IMR-90 (cell line): Measurements from ENCODE around the gene CACNA1G. TPM values are rescaled to one million over a fixed set of nuclear protein-coding genes. Genes with fewer than 3 reads are reported as not detected.

Experiments
- ATAC-seq: fragments of 200-7000 bp; cut with Tn5 transposase; 2 replicates; pipeline ENCODE4 v1.9.1; 2020; ENCODE audit warnings: low read depth, mild to moderate bottlenecking, moderate library complexity
- BruUV-seq: library from RNA; stranded (reverse); fragments of 400-500 nt; replicated peaks from 2 replicates; lab custom pipeline; 2021; lab: Mats Ljungman, UMichigan
- CTCF ChIA-PET: fragments of 300-600 bp; formaldehyde crosslinking; extraction: SDS; loops from one replicate; lab custom pipeline; 2021; ENCODE audit warnings: antibody characterized with exemption; lab: Yijun Ruan, JAX
- POLR2A ChIA-PET: fragments of 300-600 bp; sonication (Branson Sonifier 250); formaldehyde crosslinking; loops from one replicate; lab custom pipeline; 2022; ENCODE audit warnings: antibody characterized with exemption; ENCODE audit not compliant: unreplicated experiment; lab: Charles Lee
- DNase-seq: peaks from one replicate; pipeline ENCODE4 v3.0.0; 2013
- H2AFZ ChIP-seq: replicated peaks from 2 replicates; pipeline ENCODE3; 2013; ENCODE audit warnings: low read length, mild to moderate bottlenecking; ENCODE audit not compliant: poor library complexity
- H2AK5ac ChIP-seq: 2 replicates; pipeline ENCODE4 v1.6.1; 2013; ENCODE audit warnings: low read depth, low read length, inconsistent platforms
- H2AK9ac ChIP-seq: replicated peaks from 2 replicates; pipeline ENCODE3; 2013; ENCODE audit warnings: mild to moderate bottlenecking, low read depth, low read length, moderate library complexity; ENCODE audit not compliant: poor library complexity
- H2BK120ac ChIP-seq: 2 replicates; pipeline ENCODE4 v1.6.1; 2013; ENCODE audit warnings: low read depth, low read length, inconsistent platforms
- H2BK15ac ChIP-seq: 3 replicates; pipeline ENCODE4 v1.6.1; 2013; ENCODE audit warnings: low read depth, low read length, inconsistent platforms
- H2BK20ac ChIP-seq: 2 replicates; pipeline ENCODE4 v1.6.1; 2013; ENCODE audit warnings: low read depth, mild to moderate bottlenecking, inconsistent platforms, low read length, moderate library complexity
- H2BK5ac ChIP-seq: 2 replicates; pipeline ENCODE4 v1.6.1; 2013; ENCODE audit warnings: mild to moderate bottlenecking, low read depth, low read length, inconsistent platforms; ENCODE audit not compliant: poor library complexity, severe bottlenecking
- H3K14ac ChIP-seq: replicated peaks from 2 replicates; pipeline ENCODE4 v1.6.1; 2013; ENCODE audit warnings: low read depth, low read length, inconsistent platforms
- H3K18ac ChIP-seq: 2 replicates; pipeline ENCODE4 v1.6.1; 2013; ENCODE audit warnings: low read depth, low read length, control low read depth
- H3K23ac ChIP-seq: 2 replicates; pipeline ENCODE4 v1.6.1; 2013; ENCODE audit warnings: low read depth, low read length, inconsistent platforms
- H3K27ac ChIP-seq: 2 replicates; pipeline ENCODE4 v1.5.1; 2013; ENCODE audit warnings: mild to moderate bottlenecking, control low read depth, low read length; ENCODE audit not compliant: insufficient read depth
- H3K27me3 ChIP-seq: 2 replicates; pipeline ENCODE4 v1.6.1; 2013; ENCODE audit warnings: low read length; ENCODE audit not compliant: control insufficient read depth, insufficient read depth
- H3K36me3 ChIP-seq: 2 replicates; pipeline ENCODE4 v1.6.1; 2013; ENCODE audit warnings: low read length, mixed read lengths; ENCODE audit not compliant: control insufficient read depth, insufficient read depth
- H3K4ac ChIP-seq: 2 replicates; pipeline ENCODE4 v1.6.1; 2013; ENCODE audit warnings: low read depth, low read length, inconsistent platforms
- H3K4me1 ChIP-seq: 2 replicates; pipeline ENCODE4 v1.6.1; 2013; ENCODE audit warnings: low read length, mixed read lengths; ENCODE audit not compliant: control insufficient read depth, insufficient read depth
- H3K4me2 ChIP-seq: 2 replicates; pipeline ENCODE4 v1.6.1; 2013; ENCODE audit warnings: low read depth, mild to moderate bottlenecking, control low read depth, low read length, moderate library complexity
- H3K4me3 ChIP-seq: 2 replicates; pipeline ENCODE4 v1.5.1; 2013; ENCODE audit warnings: low read depth, mild to moderate bottlenecking, control low read depth, low read length, moderate library complexity; ENCODE audit not compliant: insufficient read depth
- H3K56ac ChIP-seq: 2 replicates; pipeline ENCODE4 v1.6.1; 2013; ENCODE audit warnings: low read length, inconsistent platforms; ENCODE audit not compliant: insufficient read depth; ENCODE audit errors: extremely low read depth
- H3K79me1 ChIP-seq, 2 experiments: 2 replicates each; pipeline ENCODE4 v1.6.1; 2013; ENCODE audit warnings: low read length in 2 of 2, inconsistent platforms in 1 of 2, low read depth in 1 of 2
- H3K9ac ChIP-seq: 2 replicates; pipeline ENCODE4 v1.6.1; 2013; ENCODE audit warnings: low read depth, low read length, control low read depth
- H3K9me1 ChIP-seq: 2 replicates; pipeline ENCODE4 v1.6.1; 2013; ENCODE audit warnings: low read length, inconsistent platforms; ENCODE audit not compliant: insufficient read depth
- H3K9me3 ChIP-seq: 2 replicates; pipeline ENCODE4 v1.6.1; 2013; ENCODE audit warnings: low read length; ENCODE audit not compliant: control insufficient read depth, insufficient read depth
- H4K20me1 ChIP-seq: 2 replicates; pipeline ENCODE4 v1.6.1; 2013; ENCODE audit warnings: low read length, inconsistent platforms; ENCODE audit not compliant: insufficient read depth
- H4K5ac ChIP-seq: 2 replicates; pipeline ENCODE4 v1.6.1; 2013; ENCODE audit warnings: mild to moderate bottlenecking, low read depth, low read length, control low read depth
- H4K8ac ChIP-seq, 2 experiments: 2 replicates each; pipeline ENCODE4 v1.6.1; 2013; ENCODE audit warnings: low read depth in 2 of 2, low read length in 2 of 2, control low read depth in 1 of 2, inconsistent platforms in 1 of 2
- H4K91ac ChIP-seq: 2 replicates; pipeline ENCODE4 v1.6.1; 2013; ENCODE audit warnings: low read depth, low read length, inconsistent platforms; ENCODE audit not compliant: insufficient read depth
- BHLHE40 ChIP-seq: fragments of 150-350 bp; IDR thresholded peaks from 2 replicates; pipeline ENCODE4 v1.6.1; 2016; ENCODE audit warnings: mild to moderate bottlenecking, low read depth, low read length
- CEBPB ChIP-seq: IDR thresholded peaks from 2 replicates; pipeline ENCODE4 v1.6.1; 2012; ENCODE audit warnings: low read depth, low read length, improper control_type of control experiment
- CHD1 ChIP-seq: IDR thresholded peaks from 2 replicates; pipeline ENCODE4 v1.6.1; 2012; ENCODE audit warnings: low read depth, low read length, improper control_type of control experiment
- CTCF ChIP-seq: conservative IDR thresholded peaks from 2 replicates; pipeline ENCODE4 v1.5.1; 2012; ENCODE audit warnings: mild to moderate bottlenecking, low read depth, low read length, improper control_type of control experiment
- ELK1 ChIP-seq: fragments of 150-350 bp; IDR thresholded peaks from 2 replicates; pipeline ENCODE4 v1.6.1; 2016; ENCODE audit warnings: low read depth, mild to moderate bottlenecking, low read length, moderate library complexity, borderline replicate concordance
- FOS ChIP-seq: fragments of 150-350 bp; IDR thresholded peaks from 2 replicates; pipeline ENCODE4 v1.6.1; 2016; ENCODE audit warnings: low read depth, low read length
- MAFK ChIP-seq: IDR thresholded peaks from 2 replicates; pipeline ENCODE4 v1.6.1; 2012; ENCODE audit warnings: low read depth, low read length, improper control_type of control experiment
- MAZ ChIP-seq: IDR thresholded peaks from 2 replicates; pipeline ENCODE4 v1.6.1; 2012; ENCODE audit warnings: low read depth, mild to moderate bottlenecking, low read length, improper control_type of control experiment, moderate library complexity, borderline replicate concordance
- NFE2L2 ChIP-seq: fragments of 150-350 bp; IDR thresholded peaks from 2 replicates; pipeline ENCODE4 v1.6.1; 2016; ENCODE audit warnings: low read depth, mild to moderate bottlenecking, low read length
- POLR2A ChIP-seq: IDR thresholded peaks from 2 replicates; pipeline ENCODE4 v1.6.1; 2012; ENCODE audit warnings: mild to moderate bottlenecking, low read depth, low read length
- RAD21 ChIP-seq: IDR thresholded peaks from 2 replicates; pipeline ENCODE4 v1.6.1; 2012; ENCODE audit warnings: low read length, improper control_type of control experiment
- RCOR1 ChIP-seq: IDR thresholded peaks from 2 replicates; pipeline ENCODE4 v1.6.1; 2012; ENCODE audit warnings: mild to moderate bottlenecking, low read length, improper control_type of control experiment; ENCODE audit not compliant: insufficient replicate concordance
- RFX5 ChIP-seq: IDR thresholded peaks from 2 replicates; pipeline ENCODE4 v1.8.0; 2012; ENCODE audit warnings: low read depth, mild to moderate bottlenecking, low read length, moderate library complexity
- USF2 ChIP-seq: fragments of 150-350 bp; IDR thresholded peaks from 2 replicates; pipeline ENCODE4 v1.6.1; 2017; ENCODE audit warnings: mild to moderate bottlenecking, antibody characterized with exemption, low read length, low read depth
- WGBS, 2 experiments: methylation state at CpG; one replicate each; pipeline versions ENCODE4 v1.1.5 to v1.1.7; 2013; ENCODE audit warnings: missing lambda C conversion rate in 2 of 2; ENCODE audit not compliant: insufficient read length in 1 of 2; ENCODE audit errors: extremely low coverage in 2 of 2; 5-methylcytosine and 5-hydroxymethylcytosine counted together
- dilution Hi-C: fragments of 300-500 bp; cut with HindIII; formaldehyde crosslinking; loops from one replicate; pipeline ENCODE4 v1.14.3; 2018; ENCODE audit warnings: low sequenced_read_pairs; ENCODE audit not compliant: unreplicated experiment
- in situ Hi-C: fragments of 300-500 bp; cut with MboI; formaldehyde crosslinking; loops from 3 replicates; pipeline ENCODE4 v1.14.3; 2019; ENCODE audit warnings: low sequenced_read_pairs, inconsistent platforms, mixed read lengths
- intact Hi-C: fragments of 100-400 bp; cut with micrococcal nuclease; formaldehyde crosslinking; loops from 2 replicates; pipeline ENCODE4 v1.10.0; 2022
- polyA plus RNA-seq, 3 experiments: library from polyadenylated mRNA; depleted of rRNA; stranded (reverse); fragments of >200 nt; gene quantifications; 2 replicates each; pipeline ENCODE4 v1.2.3, GENCODE V29; 2012; ENCODE audit warnings: low replicate concordance in 1 of 3
- total RNA-seq: library from RNA; depleted of rRNA; stranded (reverse); fragments of >200 nt; gene quantifications from 2 replicates; pipeline ENCODE4 v1.2.3, GENCODE V29; 2012

CACNA1G gene
- total and polyA plus RNA-seq, 2 of the 4 experiments (the other 2 are of a cell fraction) = under 0.01 to 0.03 TPM

- no peak overlapping the region for H3K56ac ChIP-seq
- no peaks in the 10 kb centered on the region for H3K9me3 ChIP-seq
- no peaks in the 10 kb centered on the region for H3K36me3 ChIP-seq
- no TSS peak for BruUV-seq
- H2BK15ac ChIP-seq = no peak overlapping the region
- H2BK120ac ChIP-seq = no peak overlapping the region
- H3K18ac ChIP-seq = no peak overlapping the region
- H2AK5ac ChIP-seq = no peak overlapping the region
- no peak overlapping the region for H4K5ac ChIP-seq
- POLR2A ChIA-PET = no interaction called here
- H3K9me1 ChIP-seq = no peaks in the 10 kb centered on the region
- no peak overlapping the region for H2BK5ac ChIP-seq
- H4K20me1 ChIP-seq = no peaks in the 10 kb centered on the region
- no peak overlapping the region for H2BK20ac ChIP-seq
- intact Hi-C loops (no loop called here), in situ Hi-C loops (no loop called here), dilution Hi-C loops (no loop called here)
- WGBS, 2 experiments = 80% methylated on average over 1 of the region's 2 CpGs; no CpG with 5 or more reads in 1 of the 2 experiments
- peaks cover 79% of the 10 kb centered on the region for H3K27me3 ChIP-seq
- no peak for DNase-seq
- no peak for ATAC-seq
- H3K4me2 ChIP-seq = no peak overlapping the region
- no peak overlapping the region for H4K91ac ChIP-seq
- H3K79me1 ChIP-seq = no peaks in the 10 kb centered on the region
- H3K9ac ChIP-seq = no peak overlapping the region
- no peak overlapping the region for H2AK9ac ChIP-seq
- H4K8ac ChIP-seq = no peak overlapping the region
- no peak overlapping the region for H3K27ac ChIP-seq
- no peak overlapping the region for H3K4me3 ChIP-seq
- TF ChIP-seq BHLHE40 = no peak
- TF ChIP-seq CTCF = no peak
- no peak for TF ChIP-seq CEBPB
- no peak for TF ChIP-seq NFE2L2
- TF ChIP-seq MAZ = no peak
- TF ChIP-seq POLR2A = no peak
- TF ChIP-seq MAFK = no peak
- TF ChIP-seq ELK1 = no peak
- TF ChIP-seq RFX5 = no peak
- no peak for TF ChIP-seq RAD21
- no peak for TF ChIP-seq CHD1
- TF ChIP-seq FOS = no peak
- TF ChIP-seq USF2 = no peak
- no peak for TF ChIP-seq RCOR1
- H3K4ac ChIP-seq = no peak overlapping the region
- H3K23ac ChIP-seq = no peak overlapping the region
- H3K14ac ChIP-seq = no peak overlapping the region
- no peak overlapping the region for H2AFZ ChIP-seq
- CTCF ChIA-PET = no interaction called here
- H3K4me1 ChIP-seq = no peaks in the 10 kb centered on the region
Observed at GRCh38 chr17:50582741-50583140, 22.2 kb downstream of the CACNA1G start.
